GM12878 (cell line): ENCODE data around the gene COL26A1.

Experiments
- ASH2L ChIP-seq: fragments of 300-600, 200-600 bp; sonication (generic); IDR thresholded peaks from 2 replicates; pipeline ENCODE4 v1.6.1; 2017; ENCODE audit warnings: low read depth, mild to moderate bottlenecking, borderline replicate concordance
- ATF7 ChIP-seq: fragments of 450-650 bp; IDR thresholded peaks from 2 replicates; pipeline ENCODE4 v1.6.1; 2016; ENCODE audit warnings: low read depth, mild to moderate bottlenecking
- ETV6 ChIP-seq, 2 experiments: fragments of 450-650 bp in 1 of 2; IDR thresholded peaks in 1 of 2; conservative IDR thresholded peaks in 1 of 2; 2 replicates each; pipeline ENCODE4 v1.6.1; 2014; ENCODE audit warnings: antibody characterized with exemption in 1 of 2, borderline replicate concordance in 1 of 2, low read depth in 1 of 2, mild to moderate bottlenecking in 1 of 2, moderate library complexity in 1 of 2
- POLR2A ChIP-seq: IDR thresholded peaks from 2 replicates; pipeline ENCODE4 v1.6.1; 2011; ENCODE audit warnings: low read depth, mild to moderate bottlenecking, low read length
- SREBF2 ChIP-seq: IDR thresholded peaks from 2 replicates; pipeline ENCODE4 v1.6.1; 2012; ENCODE audit warnings: mild to moderate bottlenecking, low read length
- YY1 ChIP-seq: IDR thresholded peaks from 2 replicates; pipeline ENCODE4 v1.6.1; 2011; ENCODE audit warnings: low read depth, mild to moderate bottlenecking, low read length
- ZNF217 ChIP-seq: fragments of 450-650 bp; IDR thresholded peaks from 2 replicates; pipeline ENCODE4 v1.6.1; 2017; ENCODE audit warnings: antibody characterized with exemption, mild to moderate bottlenecking
- TF ChIP-seq, protein P1 (sequence below), 3 experiments: IDR thresholded peaks in 2 of 3; conservative IDR thresholded peaks in 1 of 3; 2 replicates each; pipeline ENCODE4 v1.5.1; 2011; ENCODE audit warnings: low read depth in 3 of 3, low read length in 3 of 3, mild to moderate bottlenecking in 3 of 3, control low read depth in 2 of 3, moderate library complexity in 2 of 3, inconsistent platforms in 1 of 3, mixed read lengths in 1 of 3; ENCODE audit not compliant: control insufficient read depth in 2 of 3, insufficient read depth in 1 of 3; ENCODE audit errors: extremely low read depth in 1 of 3

DNA sequence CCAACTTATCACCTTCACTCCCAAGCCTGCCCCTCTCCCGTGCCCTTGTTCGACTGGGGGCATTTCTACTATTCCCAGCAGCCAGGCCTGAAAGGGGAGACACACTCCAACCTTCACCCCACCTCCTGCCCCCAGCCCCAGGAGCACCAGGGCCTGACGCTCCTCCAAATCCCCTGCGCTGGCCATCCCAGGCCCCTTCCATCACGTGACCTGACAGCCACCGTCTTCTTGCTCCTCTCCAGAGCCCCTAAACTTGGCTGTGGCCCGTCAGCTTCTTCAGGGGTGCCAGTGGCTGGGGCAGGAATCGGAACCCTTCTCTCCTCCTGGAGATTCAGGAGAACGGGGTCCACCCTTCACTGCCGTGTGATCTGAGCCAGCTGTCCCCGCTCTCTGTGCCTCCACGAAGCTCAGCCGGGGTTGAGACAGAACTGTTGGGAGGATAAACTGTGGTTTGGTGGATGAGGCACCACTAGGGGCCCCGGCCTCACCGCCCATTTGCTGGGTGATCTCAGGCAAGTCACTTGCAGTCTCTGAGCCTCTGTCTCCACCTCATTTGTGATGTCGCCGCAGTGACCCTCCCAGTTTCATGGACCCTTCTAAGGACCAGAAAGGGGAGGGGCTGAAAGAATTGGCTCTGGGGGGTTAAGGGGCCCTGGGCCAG, 175.4 kb downstream of the COL26A1 start:
- no peak for TF ChIP-seq ASH2L
- TF ChIP-seq ATF7, result no peak
- TF ChIP-seq, protein P1, sequence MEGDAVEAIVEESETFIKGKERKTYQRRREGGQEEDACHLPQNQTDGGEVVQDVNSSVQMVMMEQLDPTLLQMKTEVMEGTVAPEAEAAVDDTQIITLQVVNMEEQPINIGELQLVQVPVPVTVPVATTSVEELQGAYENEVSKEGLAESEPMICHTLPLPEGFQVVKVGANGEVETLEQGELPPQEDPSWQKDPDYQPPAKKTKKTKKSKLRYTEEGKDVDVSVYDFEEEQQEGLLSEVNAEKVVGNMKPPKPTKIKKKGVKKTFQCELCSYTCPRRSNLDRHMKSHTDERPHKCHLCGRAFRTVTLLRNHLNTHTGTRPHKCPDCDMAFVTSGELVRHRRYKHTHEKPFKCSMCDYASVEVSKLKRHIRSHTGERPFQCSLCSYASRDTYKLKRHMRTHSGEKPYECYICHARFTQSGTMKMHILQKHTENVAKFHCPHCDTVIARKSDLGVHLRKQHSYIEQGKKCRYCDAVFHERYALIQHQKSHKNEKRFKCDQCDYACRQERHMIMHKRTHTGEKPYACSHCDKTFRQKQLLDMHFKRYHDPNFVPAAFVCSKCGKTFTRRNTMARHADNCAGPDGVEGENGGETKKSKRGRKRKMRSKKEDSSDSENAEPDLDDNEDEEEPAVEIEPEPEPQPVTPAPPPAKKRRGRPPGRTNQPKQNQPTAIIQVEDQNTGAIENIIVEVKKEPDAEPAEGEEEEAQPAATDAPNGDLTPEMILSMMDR (IDR thresholded peaks at IDR 0.05 in 2 of 3, conservative IDR thresholded peaks at IDR 0.05 in 1 of 3; ENCODE audit: control insufficient read depth in 2 of 3, extremely low read depth in 1 of 3, insufficient read depth in 1 of 3, low read depth in 3 of 3, low read length in 3 of 3), result no peak
- TF ChIP-seq ETV6 (conservative IDR thresholded peaks at IDR 0.05 in 1 of 2, IDR thresholded peaks at IDR 0.05 in 1 of 2; ENCODE audit: borderline replicate concordance in 1 of 2, low read depth in 1 of 2), result no peak
- TF ChIP-seq SREBF2, result no peak
- no peak for TF ChIP-seq POLR2A
- no peak for TF ChIP-seq YY1
- TF ChIP-seq ZNF217, result no peak
